CD4-positive, alpha-beta T cell treated with Interferon alpha-2 for 1 hour (primary cell): Measurements from ENCODE around the gene CDK5RAP1.

ENCODE experiments used
- DNase-seq, 2 donors: peaks; one replicate each; pipeline ENCODE4 v3.0.0-alpha.2; 2020 to 2022

Gene CDK5RAP1

GRCh38 chr20:33332905-33333456 lies 68.3 kb downstream of the CDK5RAP1 start:
- no peak for DNase-seq

- no peak for DNase-seq
Measured at GRCh38 chr20:33328157-33329137, 72.9 kb downstream of the CDK5RAP1 start.

DNA sequence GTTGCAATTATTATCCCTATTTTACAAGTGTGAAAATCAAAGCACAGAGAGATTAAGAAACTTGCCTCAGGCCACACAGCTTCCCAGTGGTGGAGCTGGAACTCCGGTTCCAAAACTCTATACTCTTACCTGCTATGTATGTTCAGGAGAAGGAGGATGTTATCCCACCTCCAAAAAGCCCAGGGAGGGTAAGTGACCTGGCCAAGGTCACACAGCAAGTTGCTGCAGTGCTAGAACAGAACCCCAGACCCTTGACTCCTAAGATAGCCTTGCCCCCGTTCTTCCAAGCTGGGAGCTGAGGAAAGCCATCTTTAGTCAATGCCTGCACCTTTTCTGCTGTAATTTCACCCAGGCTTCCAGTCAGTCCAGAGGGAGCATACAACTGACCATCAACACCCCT lies 76.0 kb downstream of the CDK5RAP1 start:
- DNase-seq = no peak

DNA sequence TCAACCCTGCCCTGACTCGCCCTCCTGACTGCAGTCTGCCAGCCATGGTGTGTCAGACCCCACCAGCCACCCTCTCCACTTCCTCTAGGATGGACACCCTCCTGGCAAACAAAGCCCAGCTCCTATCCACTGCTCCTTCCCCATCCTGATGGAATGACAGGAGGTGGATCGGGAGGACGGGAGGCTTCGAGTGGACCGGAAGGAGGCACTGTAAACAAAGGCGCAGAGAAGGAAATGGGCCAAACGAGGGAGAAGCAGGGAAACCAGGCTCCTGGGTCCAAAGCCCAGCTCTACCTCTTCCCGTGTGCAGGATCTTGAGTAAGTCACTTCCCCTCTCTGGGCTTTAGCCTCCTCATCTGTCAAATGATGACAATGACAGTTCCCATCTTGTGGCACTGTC lies 78.1 kb downstream of the CDK5RAP1 start:
- DNase-seq = no peak

GRCh38 chr20:33322456-33322855 lies 78.9 kb downstream of the CDK5RAP1 start:
- DNase-seq = no peak

DNA sequence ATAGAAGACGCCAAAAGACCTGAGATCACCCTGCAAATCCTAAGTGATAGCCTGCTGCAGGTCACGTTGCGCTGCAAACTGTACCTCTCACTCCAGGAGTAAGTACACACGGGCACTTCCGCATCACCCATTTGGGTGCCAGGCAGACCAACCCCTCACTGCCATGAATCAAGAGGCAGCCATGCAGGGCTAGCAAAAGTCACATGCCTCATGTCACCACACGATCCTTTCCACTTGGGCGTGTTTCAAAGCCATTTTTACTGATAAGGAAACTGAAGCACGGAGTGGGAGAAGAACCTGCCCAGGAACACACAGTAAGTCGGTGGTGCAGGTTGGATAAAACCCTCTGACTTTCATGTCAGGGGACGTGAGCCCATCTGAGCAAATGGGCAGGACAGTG lies 81.3 kb downstream of the CDK5RAP1 start:
- DNase-seq = no peak

DNA sequence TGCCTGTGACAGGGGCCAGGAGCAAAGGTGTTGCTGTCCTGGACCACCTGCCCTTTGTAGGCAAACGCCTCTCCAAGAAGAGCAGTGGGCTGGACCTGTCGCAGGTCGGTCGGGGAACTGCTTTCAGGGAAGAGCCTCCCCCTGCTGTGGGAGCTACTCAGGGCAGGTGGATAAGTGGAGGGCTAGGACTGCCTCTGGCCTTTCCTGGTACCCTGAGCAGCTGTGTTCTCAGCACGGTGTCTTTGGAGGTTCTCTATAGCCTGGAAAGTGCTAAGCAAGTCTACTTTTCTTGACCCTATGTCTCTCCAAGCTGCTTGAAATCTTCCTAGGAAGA lies 83.3 kb downstream of the CDK5RAP1 start:
- DNase-seq = no peak

GRCh38 chr20:33317424-33318095 lies 83.8 kb downstream of the CDK5RAP1 start:
- DNase-seq = no peak

GRCh38 chr20:33316958-33317357 lies 84.4 kb downstream of the CDK5RAP1 start:
- DNase-seq = no peak

- DNase-seq = no peak
Measured at GRCh38 chr20:33316343-33316742, 85.0 kb downstream of the CDK5RAP1 start.

DNA sequence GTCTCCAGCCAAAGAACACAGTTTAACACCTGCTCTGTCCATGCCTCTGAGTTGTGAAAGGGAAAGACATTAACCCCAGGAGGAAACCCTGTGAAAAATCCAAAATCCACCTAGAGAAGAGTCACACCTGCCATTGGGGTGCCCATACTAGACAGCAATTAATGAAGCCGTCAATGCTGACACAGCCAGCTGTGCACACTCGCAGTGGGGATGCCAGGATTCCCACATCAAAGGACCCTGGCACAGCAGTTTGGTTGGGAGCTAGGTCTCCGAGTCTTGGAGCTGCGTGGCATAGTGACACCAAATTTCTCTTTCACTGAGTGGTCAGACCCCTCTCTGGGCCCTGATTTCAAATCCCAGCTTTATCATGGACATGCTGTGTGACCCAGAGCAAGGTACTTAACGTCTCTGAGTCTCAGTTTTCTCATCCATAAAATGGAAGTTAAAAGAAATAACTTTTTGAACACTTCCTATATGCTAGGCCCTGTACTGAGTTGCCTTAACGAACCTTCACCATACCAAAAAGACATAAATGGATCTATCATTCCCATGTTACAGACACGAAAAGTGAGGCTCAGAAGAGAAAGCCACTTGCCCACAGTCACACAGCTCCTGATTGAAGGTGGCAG lies 87.5 kb downstream of the CDK5RAP1 start:
- DNase-seq = no peak

DNA sequence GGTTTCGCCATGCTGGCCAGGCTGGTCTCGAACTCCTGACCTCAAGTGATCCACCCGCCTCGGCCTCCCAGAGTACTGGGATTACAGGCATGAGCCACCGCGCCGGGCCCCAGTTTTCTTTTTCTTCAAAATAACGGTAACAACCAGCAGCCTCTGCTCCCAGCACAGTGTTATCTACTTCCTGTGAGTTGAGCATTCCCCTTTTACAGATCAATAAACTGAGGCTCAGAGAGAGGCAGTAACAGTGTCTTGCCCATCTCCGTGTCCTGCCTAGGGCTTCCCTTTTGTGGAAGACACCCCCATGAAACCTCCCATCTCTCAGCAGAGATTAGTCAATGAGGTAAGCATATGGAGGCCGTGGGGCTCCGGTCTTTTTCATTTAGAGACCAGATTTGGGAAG lies 88.7 kb downstream of the CDK5RAP1 start:
- no peak for DNase-seq

DNA sequence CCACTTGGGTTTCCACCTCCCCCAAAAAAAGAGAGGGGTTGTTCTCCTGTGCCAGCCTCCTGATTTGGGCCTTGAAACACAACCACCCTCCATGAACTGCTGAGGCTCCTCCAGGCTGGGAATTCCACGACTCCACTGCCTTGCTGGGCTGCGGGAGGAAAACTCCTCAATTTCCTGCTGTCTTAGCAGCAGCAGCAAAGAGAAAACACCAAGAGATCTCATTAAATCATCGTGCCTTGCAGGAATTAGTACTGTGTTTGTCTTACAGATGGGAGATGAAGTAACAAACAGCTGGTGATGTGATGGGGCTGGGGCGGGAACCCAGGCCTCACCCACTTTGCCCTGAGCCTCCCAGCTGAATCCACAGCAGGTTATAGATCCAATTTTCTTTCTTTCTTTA lies 89.3 kb downstream of the CDK5RAP1 start:
- DNase-seq = no peak

- no peak for DNase-seq
Measured at GRCh38 chr20:33311011-33311410, 90.3 kb downstream of the CDK5RAP1 start.

- no peak for DNase-seq
Measured at GRCh38 chr20:33310327-33310899, 90.9 kb downstream of the CDK5RAP1 start.

- DNase-seq = no peak
Measured at GRCh38 chr20:33309631-33310030, 91.7 kb downstream of the CDK5RAP1 start.
